ENCODE data around the gene C11orf42. TPM values are rescaled to one million over a fixed set of nuclear protein-coding genes. Genes with fewer than 3 reads are reported as not detected.

Gene C11orf42
- total and polyA plus RNA-seq, 2 donors (not counting 3 experiments of a cell fraction or from before 2014, with no cell fraction given) = not detected

DNA sequence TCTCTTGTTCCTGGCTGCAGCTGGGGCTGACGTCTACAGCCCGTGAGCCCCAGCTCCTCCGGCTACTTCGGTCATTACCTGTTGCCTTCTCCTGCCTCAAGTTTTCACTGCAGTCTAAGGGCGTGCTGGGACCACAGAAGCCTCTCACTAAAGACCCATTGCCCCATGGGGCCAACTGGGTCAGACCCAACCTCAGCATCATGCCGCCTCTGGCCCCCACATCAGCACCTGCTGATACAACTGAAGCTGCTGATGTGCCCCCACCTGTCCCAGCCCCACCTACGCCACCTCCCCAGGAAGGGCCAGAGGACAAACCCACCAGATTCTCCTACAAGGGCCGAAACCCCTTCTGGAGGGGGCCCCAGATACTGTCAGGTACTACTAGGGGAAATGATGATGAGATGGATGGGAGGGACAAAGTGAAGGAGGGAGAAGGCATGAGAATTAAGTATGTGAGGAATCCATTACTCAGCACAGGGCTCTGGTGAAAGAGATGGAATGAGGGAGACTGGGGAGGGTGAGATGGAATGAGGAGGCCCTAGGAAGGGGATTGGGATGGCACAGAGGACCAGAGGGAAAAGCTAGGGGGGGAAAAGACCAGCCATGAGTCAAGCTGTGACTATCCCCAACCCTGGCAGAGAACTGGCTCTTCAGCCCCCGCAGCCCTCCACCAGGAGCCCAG is 5.1 kb downstream of the C11orf42 start:
- no peak for FAIRE-seq
- TF ChIP-seq JUN (IDR thresholded peaks at IDR 0.05; ENCODE audit: borderline replicate concordance, insufficient read depth, insufficient read length, low read depth) (no peak), MYC (IDR thresholded peaks at IDR 0.05; ENCODE audit: low read depth, low read length) (no peak), POLR2AphosphoS5 (IDR thresholded peaks at IDR 0.05; ENCODE audit: insufficient read depth, low read depth, low read length) (no peak)
- POLR2A ChIA-PET = no interaction called here

DNA sequence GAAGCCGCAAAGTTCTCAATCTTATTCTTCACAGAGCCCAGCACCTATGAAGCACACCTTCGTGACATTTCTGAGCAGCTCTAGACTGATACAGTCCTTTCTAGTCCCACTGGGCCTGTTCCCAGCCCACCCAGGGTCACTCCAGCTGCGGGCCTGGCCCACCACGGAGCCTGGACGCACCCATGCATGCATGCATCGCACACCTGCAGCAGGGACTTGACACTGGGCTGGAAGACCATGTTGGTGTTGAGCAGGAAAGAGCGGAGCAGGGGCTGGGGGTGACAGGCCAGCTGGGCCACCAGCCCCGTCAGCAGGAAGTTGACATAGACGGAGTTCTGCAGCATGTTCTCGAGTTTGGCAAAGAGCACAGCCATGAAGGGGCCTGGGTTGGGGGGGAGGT is 9.2 kb downstream of the C11orf42 start:
- no TSS peak for BruUV-seq (replicated peaks)
- intact Hi-C loops (cut with micrococcal nuclease) = no loop called here
- dilution Hi-C loops (cut with MboI; ENCODE audit: extremely low pct_ligation_motif_present, low sequenced_read_pairs) = no loop called here
- Histone ChIP-seq H3K27me3 (ENCODE audit: control insufficient read depth in 2 of 2, insufficient read depth in 2 of 2, low read length in 2 of 2) (no peaks in the 10 kb centered on the region), H3K79me2 (ENCODE audit: control insufficient read depth, insufficient read depth, low read length) (no peaks in the 10 kb centered on the region), H2AFZ (ENCODE audit: low read depth, low read length) (no peak overlapping the region), H3K4me2 (ENCODE audit: insufficient read depth, low read length) (no peak overlapping the region), H3K9me3 (replicated peaks; ENCODE audit: control insufficient read depth, insufficient read depth, low read length) (no peaks in the 10 kb centered on the region), H3K36me3 (ENCODE audit: control insufficient read depth in 2 of 2, extremely low read depth in 1 of 2, insufficient read depth in 2 of 2, low read length in 2 of 2) (peaks cover 0 to 31% of the 10 kb centered on the region in 2 experiments), H3K9ac (replicated peaks; ENCODE audit: extremely low read depth, insufficient read depth, low read length) (no peak overlapping the region), H3K9me1 (replicated peaks; ENCODE audit: control insufficient read depth, extremely low read depth, insufficient read depth, low read length) (no peaks in the 10 kb centered on the region), H4K20me1 (replicated peaks; ENCODE audit: control insufficient read depth, extremely low read depth, insufficient read depth, low read length) (no peaks in the 10 kb centered on the region), H3K27ac (ENCODE audit: insufficient read depth, low read depth, low read length) (no peak overlapping the region), H3K4me3 (replicated peaks in 1 of 3; ENCODE audit: insufficient read depth in 1 of 3, low read depth in 1 of 3, low read length in 3 of 3) (no peak overlapping the region), H3K4me1 (ENCODE audit: control insufficient read depth, extremely low read depth, insufficient read depth, low read length) (peaks cover 6% of the 10 kb centered on the region)
- DNase-seq (ENCODE audit: low read depth, low spot score) (no peak), FAIRE-seq (no peak)
- POLR2A ChIA-PET = no interaction called here
- CTCF ChIA-PET = no interaction called here
- TF ChIP-seq POLR2A (IDR thresholded peaks at IDR 0.05; ENCODE audit: low read depth, low read length) (no peak), GATA2 (IDR thresholded peaks at IDR 0.05; ENCODE audit: insufficient read depth, insufficient read length, low read depth, low read length) (no peak), POLR2AphosphoS5 (IDR thresholded peaks at IDR 0.05; ENCODE audit: insufficient read depth, low read depth, low read length) (no peak), FOS (IDR thresholded peaks at IDR 0.05; ENCODE audit: borderline replicate concordance, insufficient read depth, low read length) (no peak), EZH2 (IDR thresholded peaks at IDR 0.05; ENCODE audit: borderline replicate concordance, low read depth, low read length, severe bottlenecking) (no peak), MYC (IDR thresholded peaks at IDR 0.05; ENCODE audit: low read depth, low read length) (no peak), JUN (IDR thresholded peaks at IDR 0.05; ENCODE audit: borderline replicate concordance, insufficient read depth, insufficient read length, low read depth) (no peak), MAX (IDR thresholded peaks at IDR 0.05; ENCODE audit: insufficient read depth, insufficient read length) (no peak)
- TF ChIP-seq, protein P1, sequence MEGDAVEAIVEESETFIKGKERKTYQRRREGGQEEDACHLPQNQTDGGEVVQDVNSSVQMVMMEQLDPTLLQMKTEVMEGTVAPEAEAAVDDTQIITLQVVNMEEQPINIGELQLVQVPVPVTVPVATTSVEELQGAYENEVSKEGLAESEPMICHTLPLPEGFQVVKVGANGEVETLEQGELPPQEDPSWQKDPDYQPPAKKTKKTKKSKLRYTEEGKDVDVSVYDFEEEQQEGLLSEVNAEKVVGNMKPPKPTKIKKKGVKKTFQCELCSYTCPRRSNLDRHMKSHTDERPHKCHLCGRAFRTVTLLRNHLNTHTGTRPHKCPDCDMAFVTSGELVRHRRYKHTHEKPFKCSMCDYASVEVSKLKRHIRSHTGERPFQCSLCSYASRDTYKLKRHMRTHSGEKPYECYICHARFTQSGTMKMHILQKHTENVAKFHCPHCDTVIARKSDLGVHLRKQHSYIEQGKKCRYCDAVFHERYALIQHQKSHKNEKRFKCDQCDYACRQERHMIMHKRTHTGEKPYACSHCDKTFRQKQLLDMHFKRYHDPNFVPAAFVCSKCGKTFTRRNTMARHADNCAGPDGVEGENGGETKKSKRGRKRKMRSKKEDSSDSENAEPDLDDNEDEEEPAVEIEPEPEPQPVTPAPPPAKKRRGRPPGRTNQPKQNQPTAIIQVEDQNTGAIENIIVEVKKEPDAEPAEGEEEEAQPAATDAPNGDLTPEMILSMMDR (IDR thresholded peaks at IDR 0.05; ENCODE audit: extremely low read depth in 1 of 2, insufficient read depth in 1 of 2, low read depth in 1 of 2, low read length in 2 of 2) = no peak

More for the DNA sequence above, 5.1 kb downstream of the C11orf42 start:
- Histone ChIP-seq H3K79me2 (ENCODE audit: control insufficient read depth, insufficient read depth, low read length) (no peaks in the 10 kb centered on the region), H3K27me3 (ENCODE audit: control insufficient read depth in 2 of 2, insufficient read depth in 2 of 2, low read length in 2 of 2) (no peaks in the 10 kb centered on the region), H3K9me1 (replicated peaks; ENCODE audit: control insufficient read depth, extremely low read depth, insufficient read depth, low read length) (no peaks in the 10 kb centered on the region), H3K4me1 (ENCODE audit: control insufficient read depth, extremely low read depth, insufficient read depth, low read length) (no peaks in the 10 kb centered on the region), H3K9ac (replicated peaks; ENCODE audit: extremely low read depth, insufficient read depth, low read length) (no peak overlapping the region), H3K4me2 (ENCODE audit: insufficient read depth, low read length) (no peak overlapping the region), H4K20me1 (replicated peaks; ENCODE audit: control insufficient read depth, extremely low read depth, insufficient read depth, low read length) (no peaks in the 10 kb centered on the region), H3K36me3 (ENCODE audit: control insufficient read depth in 2 of 2, extremely low read depth in 1 of 2, insufficient read depth in 2 of 2, low read length in 2 of 2) (peaks cover 0 to 20% of the 10 kb centered on the region in 2 experiments), H3K9me3 (replicated peaks; ENCODE audit: control insufficient read depth, insufficient read depth, low read length) (no peaks in the 10 kb centered on the region), H3K27ac (ENCODE audit: insufficient read depth, low read depth, low read length) (no peak overlapping the region), H2AFZ (ENCODE audit: low read depth, low read length) (no peak overlapping the region), H3K4me3 (replicated peaks in 1 of 3; ENCODE audit: insufficient read depth in 1 of 3, low read depth in 1 of 3, low read length in 3 of 3) (no peak overlapping the region)
- no TSS peak for BruUV-seq (replicated peaks)
- intact Hi-C loops (cut with micrococcal nuclease) = no loop called here
- DNase-seq (ENCODE audit: low read depth, low spot score) = no peak
- CTCF ChIA-PET = no interaction called here
- dilution Hi-C loops (cut with MboI; ENCODE audit: extremely low pct_ligation_motif_present, low sequenced_read_pairs) = no loop called here

Data from endothelial cell of umbilical vein (primary cell).